ENCODE data around the gene RAD9A. TPM values are rescaled to one million over a fixed set of nuclear protein-coding genes. Genes with fewer than 3 reads are reported as not detected.

RAD9A gene
- polyA plus RNA-seq, 1 of the 3 experiments (the other 2 are of a cell fraction), result 22.3 TPM

- Histone ChIP-seq H3K9ac (no peak overlapping the region), H3K27ac (ENCODE audit: low read depth in 2 of 2, low read length in 1 of 2) (no peak overlapping the region), H3K4me3 (ENCODE audit: low read depth in 2 of 2, low read length in 1 of 2) (no peak overlapping the region), H3K36me3 (replicated peaks in 1 of 2; ENCODE audit: control insufficient read depth in 1 of 2, insufficient read depth in 2 of 2, low read length in 1 of 2) (peaks cover 8 to 22% of the 10 kb centered on the region in 2 experiments), H3K27me3 (ENCODE audit: insufficient read depth) (no peaks in the 10 kb centered on the region), H3K4me1 (ENCODE audit: control insufficient read depth in 1 of 2, insufficient read depth in 2 of 2, low read depth in 1 of 2, low read length in 1 of 2) (peaks cover 6 to 20% of the 10 kb centered on the region in 2 experiments; a peak in 2 of 4 replicates), H4K20me1 (ENCODE audit: insufficient read depth) (peaks cover 14% of the 10 kb centered on the region), H3K4me2 (no peak overlapping the region), H3K9me2 (no peaks in the 10 kb centered on the region), H2AFZ (ENCODE audit: low read depth) (no peak overlapping the region), H3K79me2 (ENCODE audit: insufficient read depth) (peaks cover 33% of the 10 kb centered on the region), H3F3A (replicated peaks; ENCODE audit: insufficient read depth) (peaks cover 5% of the 10 kb centered on the region), H3K9me3 (no peaks in the 10 kb centered on the region)
- ChIA-PET CTCF (interaction anchor here (0.7 to 4.9 kb wide), 4 partner anchors 14 to 110 kb away, joined by 3 to 29 read pairs (median 6); partner anchors contain the start of gene TMEM134), POLR2A (interaction anchor here (1.1 kb wide), 1 partner anchor 23 kb away, joined by 3 read pairs; no protein-coding TSS in a partner anchor)
- DNase-seq, result no peak
- no peak for TF ChIP-seq USF1 (IDR thresholded peaks at IDR 0.05; ENCODE audit: borderline replicate concordance, low read depth)
- no peak for TF ChIP-seq RFX5 (IDR thresholded peaks at IDR 0.05; ENCODE audit: low read length)
- TF ChIP-seq RCOR1 (IDR thresholded peaks at IDR 0.05; ENCODE audit: low read length), result no peak
- TF ChIP-seq, protein P1, sequence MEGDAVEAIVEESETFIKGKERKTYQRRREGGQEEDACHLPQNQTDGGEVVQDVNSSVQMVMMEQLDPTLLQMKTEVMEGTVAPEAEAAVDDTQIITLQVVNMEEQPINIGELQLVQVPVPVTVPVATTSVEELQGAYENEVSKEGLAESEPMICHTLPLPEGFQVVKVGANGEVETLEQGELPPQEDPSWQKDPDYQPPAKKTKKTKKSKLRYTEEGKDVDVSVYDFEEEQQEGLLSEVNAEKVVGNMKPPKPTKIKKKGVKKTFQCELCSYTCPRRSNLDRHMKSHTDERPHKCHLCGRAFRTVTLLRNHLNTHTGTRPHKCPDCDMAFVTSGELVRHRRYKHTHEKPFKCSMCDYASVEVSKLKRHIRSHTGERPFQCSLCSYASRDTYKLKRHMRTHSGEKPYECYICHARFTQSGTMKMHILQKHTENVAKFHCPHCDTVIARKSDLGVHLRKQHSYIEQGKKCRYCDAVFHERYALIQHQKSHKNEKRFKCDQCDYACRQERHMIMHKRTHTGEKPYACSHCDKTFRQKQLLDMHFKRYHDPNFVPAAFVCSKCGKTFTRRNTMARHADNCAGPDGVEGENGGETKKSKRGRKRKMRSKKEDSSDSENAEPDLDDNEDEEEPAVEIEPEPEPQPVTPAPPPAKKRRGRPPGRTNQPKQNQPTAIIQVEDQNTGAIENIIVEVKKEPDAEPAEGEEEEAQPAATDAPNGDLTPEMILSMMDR (IDR thresholded peaks at IDR 0.05), result no peak
- TF ChIP-seq GATA2 (CRISPR knock-in tag; IDR thresholded peaks at IDR 0.05), result no peak
- no peak for TF ChIP-seq NFIC (IDR thresholded peaks at IDR 0.05; ENCODE audit: borderline replicate concordance)
- TF ChIP-seq, protein P2, sequence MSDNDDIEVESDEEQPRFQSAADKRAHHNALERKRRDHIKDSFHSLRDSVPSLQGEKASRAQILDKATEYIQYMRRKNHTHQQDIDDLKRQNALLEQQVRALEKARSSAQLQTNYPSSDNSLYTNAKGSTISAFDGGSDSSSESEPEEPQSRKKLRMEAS (IDR thresholded peaks at IDR 0.05; ENCODE audit: low read depth), result no peak
- TF ChIP-seq YY1 (IDR thresholded peaks at IDR 0.05; ENCODE audit: low read depth), result no peak
- no peak for TF ChIP-seq IRF3 (IDR thresholded peaks at IDR 0.05; ENCODE audit: low read depth, low read length)
- TF ChIP-seq ELF1 (IDR thresholded peaks at IDR 0.05), result no peak
- no peak for TF ChIP-seq MEF2A (IDR thresholded peaks at IDR 0.05; ENCODE audit: borderline replicate concordance, low read depth)
- no peak for TF ChIP-seq FOXJ3 (CRISPR knock-in tag; IDR thresholded peaks at IDR 0.05)
- no peak for TF ChIP-seq TEAD4 (IDR thresholded peaks at IDR 0.05; ENCODE audit: borderline replicate concordance, insufficient read depth)
- no peak for TF ChIP-seq TCF12 (IDR thresholded peaks at IDR 0.05)
- 94% methylated on average over 12 of the region's 13 CpGs for WGBS (ENCODE audit: low lambda C conversion rate)
Observed at GRCh38 chr11:67396587-67397389, 5.0 kb downstream of the RAD9A start.
